ENCODE results near the gene RPL36.

GRCh38 chr19:5677580-5677979, 12.5 kb upstream of the RPL36 start:
- TF ChIP-seq CTCF (IDR thresholded peaks at IDR 0.05; ENCODE audit: borderline replicate concordance, extremely low read depth, low read length, poor library complexity, severe bottlenecking) (no peak), EZH2 (IDR thresholded peaks at IDR 0.05; ENCODE audit: borderline replicate concordance, low read depth, low read length, severe bottlenecking) (no peak)

Data from DND-41 (cell line).